Hepatocyte (in vitro differentiated cells): ENCODE results near the gene ACRBP.

ENCODE experiments used
- EZH2 ChIP-seq: fragments of 200-600 bp; sonication (generic); IDR thresholded peaks from 2 replicates; pipeline ENCODE4 v1.6.1; 2016; ENCODE audit warnings: antibody characterized with exemption, mild to moderate bottlenecking, borderline replicate concordance
- EZH2phosphoT487 ChIP-seq: fragments of 200-600 bp; sonication (generic); IDR thresholded peaks from one replicate; pipeline ENCODE4 v1.6.1; 2018; ENCODE audit warnings: antibody characterized with exemption, mild to moderate bottlenecking, low read depth, moderate library complexity; ENCODE audit not compliant: unreplicated experiment, severe bottlenecking
- TF ChIP-seq, protein P1 (sequence below): fragments of 200-600 bp; sonication (generic); IDR thresholded peaks from 2 replicates; pipeline ENCODE4 v1.5.1; 2016; ENCODE audit warnings: antibody characterized with exemption, mild to moderate bottlenecking; ENCODE audit not compliant: poor library complexity

DNA sequence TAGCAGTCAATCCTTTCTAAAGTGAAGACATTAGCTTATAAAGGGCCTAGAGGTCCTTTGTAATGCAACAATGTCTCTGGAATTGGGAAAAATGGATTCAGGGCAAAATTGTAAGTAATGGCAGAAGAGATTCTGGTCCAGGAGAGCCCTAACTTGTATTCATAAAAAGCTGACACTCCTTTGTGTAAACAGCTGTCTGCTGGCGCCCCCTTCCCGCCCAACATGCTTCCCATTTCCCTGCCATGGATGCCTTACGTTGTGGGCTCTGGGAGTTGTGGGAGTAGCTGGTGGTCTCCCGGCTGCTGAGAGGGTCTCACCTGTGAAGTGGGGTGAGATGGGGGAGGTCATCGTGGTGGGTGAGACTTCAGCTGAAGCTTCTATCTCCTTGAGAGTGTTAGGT is 2.3 kb downstream of the ACRBP start:
- no peak for TF ChIP-seq EZH2phosphoT487
- TF ChIP-seq, protein P1, sequence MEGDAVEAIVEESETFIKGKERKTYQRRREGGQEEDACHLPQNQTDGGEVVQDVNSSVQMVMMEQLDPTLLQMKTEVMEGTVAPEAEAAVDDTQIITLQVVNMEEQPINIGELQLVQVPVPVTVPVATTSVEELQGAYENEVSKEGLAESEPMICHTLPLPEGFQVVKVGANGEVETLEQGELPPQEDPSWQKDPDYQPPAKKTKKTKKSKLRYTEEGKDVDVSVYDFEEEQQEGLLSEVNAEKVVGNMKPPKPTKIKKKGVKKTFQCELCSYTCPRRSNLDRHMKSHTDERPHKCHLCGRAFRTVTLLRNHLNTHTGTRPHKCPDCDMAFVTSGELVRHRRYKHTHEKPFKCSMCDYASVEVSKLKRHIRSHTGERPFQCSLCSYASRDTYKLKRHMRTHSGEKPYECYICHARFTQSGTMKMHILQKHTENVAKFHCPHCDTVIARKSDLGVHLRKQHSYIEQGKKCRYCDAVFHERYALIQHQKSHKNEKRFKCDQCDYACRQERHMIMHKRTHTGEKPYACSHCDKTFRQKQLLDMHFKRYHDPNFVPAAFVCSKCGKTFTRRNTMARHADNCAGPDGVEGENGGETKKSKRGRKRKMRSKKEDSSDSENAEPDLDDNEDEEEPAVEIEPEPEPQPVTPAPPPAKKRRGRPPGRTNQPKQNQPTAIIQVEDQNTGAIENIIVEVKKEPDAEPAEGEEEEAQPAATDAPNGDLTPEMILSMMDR = peak; percentile 48
- no peak for TF ChIP-seq EZH2
